ENCODE measurements around the gene PCDHA1.

GRCh38 chr5:140966293-140967225, 180.6 kb downstream of the PCDHA1 start, which contains the start of gene PCDHAC2:
- no peak for TF ChIP-seq CTCF (IDR thresholded peaks at IDR 0.05; ENCODE audit: borderline replicate concordance, extremely low read depth, low read length, poor library complexity, severe bottlenecking)
- no peak for TF ChIP-seq EZH2 (IDR thresholded peaks at IDR 0.05; ENCODE audit: borderline replicate concordance, low read depth, low read length, severe bottlenecking)

All from DND-41 (cell line).